Stimulated activated CD4-positive, alpha-beta T cell treated with anti-CD3 and anti-CD28 coated beads, Interleukin-15, amount 100 ng/mL, for 24 hours (primary cell): Measurements from ENCODE around the gene CELF4.

Experiments
- DNase-seq: peaks from one replicate; pipeline ENCODE4 v3.0.0-alpha.2; 2020

CELF4 gene

GRCh38 chr18:37571266-37571665 lies 5.7 kb upstream of the CELF4 start:
- no peak for DNase-seq

- no peak for DNase-seq
Measured at GRCh38 chr18:37570336-37570930, 4.8 kb upstream of the CELF4 start.

- no peak for DNase-seq
Measured at GRCh38 chr18:37568671-37569070, 3.1 kb upstream of the CELF4 start.

DNA sequence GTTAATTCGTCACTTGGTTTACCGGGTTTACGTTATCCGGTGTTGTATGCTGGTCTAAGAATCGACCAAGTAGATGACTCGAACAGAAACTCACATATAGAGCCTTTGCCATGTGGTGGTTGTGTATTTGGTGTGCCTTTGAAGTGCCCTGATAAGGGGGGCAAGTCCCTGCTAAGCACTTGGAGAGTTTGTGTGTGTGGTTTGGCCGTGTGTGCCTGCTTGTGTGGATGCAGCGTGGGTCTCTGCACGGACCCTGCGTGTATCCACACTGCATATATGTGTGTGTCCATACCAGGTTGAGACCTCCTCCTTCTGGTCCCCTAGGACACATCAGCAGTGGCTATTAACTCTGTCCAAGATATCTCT lies 2.4 kb upstream of the CELF4 start:
- DNase-seq: no peak

- DNase-seq: no peak
Measured at GRCh38 chr18:37567061-37567993, 1.7 kb upstream of the CELF4 start.

DNA sequence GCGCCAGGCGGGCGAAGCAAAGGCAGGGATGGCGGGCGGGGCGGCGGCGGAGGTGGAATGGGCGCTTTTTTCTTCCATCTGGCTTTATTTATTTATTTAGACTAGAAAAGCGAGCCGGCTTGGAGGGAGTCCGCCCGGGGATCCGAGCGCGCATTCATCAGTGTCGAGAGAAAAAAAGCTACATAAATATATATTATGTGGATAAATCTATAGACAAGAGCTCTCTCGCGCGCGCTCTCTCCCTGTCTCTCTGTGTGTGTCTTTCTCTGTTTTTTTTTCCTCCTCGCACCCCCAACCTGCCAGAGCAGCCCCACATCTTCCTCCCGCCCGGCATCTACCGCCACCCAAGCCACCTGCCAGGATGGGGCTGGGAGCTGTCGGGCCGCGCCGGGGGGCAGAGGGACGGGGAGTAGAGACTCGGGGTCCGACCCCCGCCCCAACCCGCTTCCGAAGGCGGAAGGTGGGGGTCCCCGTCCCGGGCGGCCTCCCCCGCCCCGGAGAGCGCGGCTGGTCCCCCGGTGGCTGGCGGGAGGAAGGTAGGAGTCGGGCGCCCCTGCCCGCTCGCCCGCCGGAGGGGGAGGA lies 972 bp upstream of the CELF4 start:
- DNase-seq: no peak

DNA sequence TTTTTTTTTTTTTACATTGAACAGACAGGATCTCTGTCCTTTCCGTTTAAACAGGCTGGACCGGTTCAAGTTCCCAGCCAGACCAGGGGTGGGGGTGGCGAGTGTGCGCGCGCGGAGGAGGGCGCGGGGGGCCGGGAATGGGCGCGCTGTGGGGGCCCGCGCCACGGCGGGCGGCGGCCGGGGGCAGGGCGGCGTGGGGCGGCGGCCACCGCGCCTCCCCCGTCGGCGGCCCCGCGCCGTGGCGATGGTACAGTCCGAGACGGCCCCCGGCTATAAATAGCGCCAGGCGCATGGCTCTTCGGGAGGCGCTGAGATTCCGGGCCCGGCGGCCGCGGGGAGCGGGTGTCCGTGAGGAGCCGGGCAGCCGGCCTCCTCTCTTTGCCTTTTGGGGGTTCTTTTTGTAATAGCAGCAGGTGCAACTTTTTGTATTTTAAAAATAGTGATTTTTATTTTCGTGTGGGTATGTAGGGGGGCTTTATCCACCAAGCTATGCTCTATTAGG lies 430 bp upstream of the CELF4 start:
- no peak for DNase-seq

GRCh38 chr18:37564711-37565100 lies 892 bp downstream of the CELF4 start:
- DNase-seq: no peak

- DNase-seq: no peak
Measured at GRCh38 chr18:37563931-37564392, 1.6 kb downstream of the CELF4 start.

DNA sequence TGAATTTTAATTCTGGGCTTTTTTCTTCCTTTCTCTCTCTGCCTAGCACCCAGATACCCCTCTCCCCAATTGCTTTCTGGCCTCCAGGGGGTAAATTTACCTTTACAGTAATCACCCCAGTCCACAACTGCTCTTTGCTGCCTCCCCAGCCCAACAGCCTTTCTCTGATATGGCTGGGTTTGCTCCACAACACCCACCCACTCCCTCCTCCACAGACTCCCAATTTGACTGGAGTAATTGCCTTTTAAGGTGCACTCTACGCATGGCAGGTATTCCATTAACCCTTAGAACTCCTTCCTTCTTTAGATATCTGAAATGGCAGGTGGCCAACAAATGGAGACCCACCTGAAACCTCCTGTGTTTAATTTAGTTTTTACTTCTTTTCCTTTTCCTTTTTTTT lies 3.6 kb downstream of the CELF4 start:
- no peak for DNase-seq

GRCh38 chr18:37560003-37560402 lies 5.6 kb downstream of the CELF4 start:
- no peak for DNase-seq

DNA sequence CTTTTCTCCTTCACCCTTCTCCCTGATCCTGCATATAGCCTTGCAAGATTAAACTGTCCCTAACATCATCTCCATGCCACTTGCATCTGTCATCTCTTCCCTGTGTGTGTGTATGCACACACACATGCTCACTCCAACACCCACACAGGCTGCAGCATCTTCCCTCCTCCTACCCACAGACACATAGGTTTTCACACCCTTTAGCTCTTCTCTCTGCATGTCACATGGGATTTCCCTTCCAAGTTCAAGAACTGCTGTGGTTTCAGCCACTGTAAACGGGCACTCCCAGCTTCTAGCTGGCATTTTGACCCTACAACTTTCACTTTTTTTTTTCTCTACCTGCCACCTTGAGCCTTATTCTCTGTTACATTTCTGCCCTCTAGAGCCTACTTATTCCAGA lies 6.4 kb downstream of the CELF4 start:
- DNase-seq: no peak

DNA sequence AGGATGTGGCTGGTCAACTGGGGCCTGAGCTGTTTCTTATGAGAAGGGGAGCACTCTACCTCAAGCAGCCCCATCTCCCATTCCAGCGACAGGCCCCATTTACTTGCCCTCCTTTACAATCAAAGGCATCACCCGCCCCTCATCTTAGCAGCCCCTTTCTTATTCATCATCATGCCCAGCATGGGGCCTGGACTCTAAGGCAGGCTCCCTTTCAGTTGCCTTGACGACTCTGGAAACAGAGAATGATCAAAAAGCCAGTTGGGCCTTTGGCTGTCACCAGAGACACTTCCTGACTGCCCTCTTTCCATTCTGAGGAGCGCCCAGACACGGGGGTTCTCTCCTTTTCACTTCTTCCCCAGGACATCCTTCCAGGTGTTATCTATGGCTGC lies 11.2 kb downstream of the CELF4 start:
- no peak for DNase-seq

GRCh38 chr18:37553633-37554398 lies 11.8 kb downstream of the CELF4 start:
- no peak for DNase-seq

- DNase-seq: no peak
Measured at GRCh38 chr18:37552286-37552685, 13.3 kb downstream of the CELF4 start.

DNA sequence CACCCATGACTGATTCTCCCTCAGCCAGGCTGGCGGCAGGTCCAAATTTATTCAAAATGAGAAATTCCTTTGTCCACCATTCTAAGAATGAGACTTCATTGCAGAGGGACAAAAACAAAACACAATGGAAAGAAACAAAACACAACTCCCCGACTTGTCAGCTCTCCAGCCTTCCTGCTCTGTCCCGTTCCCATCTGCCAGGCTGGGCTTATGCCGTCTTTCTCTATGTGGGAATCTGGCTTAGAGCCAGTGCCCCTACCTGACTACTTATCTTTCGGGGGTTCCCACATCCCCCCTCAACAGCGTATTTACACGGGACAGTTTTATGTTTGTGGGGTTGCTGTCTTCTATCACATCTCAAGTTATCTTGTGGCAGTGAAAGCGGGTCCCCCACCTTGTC lies 13.8 kb downstream of the CELF4 start:
- DNase-seq: no peak

DNA sequence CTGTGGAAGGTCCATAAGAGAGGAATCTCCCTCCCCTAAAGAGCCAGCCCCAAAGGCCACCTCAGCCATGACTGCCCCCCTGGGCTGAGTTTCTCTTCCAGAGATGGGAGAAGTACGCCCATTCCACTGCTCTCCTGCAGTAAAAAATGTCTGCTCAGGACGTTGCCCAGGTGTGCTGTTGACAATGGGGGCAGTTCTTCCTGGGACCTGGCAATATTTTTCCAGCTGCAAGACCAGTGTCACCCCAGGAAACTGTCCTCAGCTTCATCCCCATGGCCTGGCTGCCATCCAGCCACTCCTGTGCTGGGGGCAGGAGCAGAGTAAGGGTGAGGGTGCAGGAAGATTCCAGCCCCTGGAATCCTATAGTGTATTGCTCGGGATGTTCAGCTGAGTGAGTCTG lies 14.3 kb downstream of the CELF4 start:
- no peak for DNase-seq

GRCh38 chr18:37550118-37550875 lies 15.3 kb downstream of the CELF4 start:
- DNase-seq: no peak

- DNase-seq: no peak
Measured at GRCh38 chr18:37548679-37549289, 16.8 kb downstream of the CELF4 start.

- DNase-seq: no peak
Measured at GRCh38 chr18:37547196-37547827, 18.3 kb downstream of the CELF4 start.

- DNase-seq: no peak
Measured at GRCh38 chr18:37546651-37547050, 18.9 kb downstream of the CELF4 start.

DNA sequence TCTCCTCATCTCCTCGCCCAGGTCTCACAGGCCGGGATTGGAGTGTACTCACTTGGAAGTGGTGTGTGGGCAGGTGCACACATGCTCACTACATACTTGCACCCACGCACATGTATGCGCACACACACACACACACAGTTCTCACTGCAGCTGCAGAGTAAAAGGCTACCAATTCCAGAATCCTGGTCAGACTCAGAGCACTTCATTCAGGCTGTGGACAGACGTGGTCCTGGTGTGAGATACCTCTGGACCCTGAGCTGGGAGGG lies 19.4 kb downstream of the CELF4 start:
- no peak for DNase-seq
